ENCODE measurements around the gene ORMDL1. TPM values are rescaled to one million over a fixed set of nuclear protein-coding genes. Genes with fewer than 3 reads are reported as not detected.
A peak's percentile ranks its signal among the peaks of the same experiment; 100 is the strongest.

Gene ORMDL1
- total RNA-seq, 1 donor from 2014 or later: 63.7 TPM

DNA sequence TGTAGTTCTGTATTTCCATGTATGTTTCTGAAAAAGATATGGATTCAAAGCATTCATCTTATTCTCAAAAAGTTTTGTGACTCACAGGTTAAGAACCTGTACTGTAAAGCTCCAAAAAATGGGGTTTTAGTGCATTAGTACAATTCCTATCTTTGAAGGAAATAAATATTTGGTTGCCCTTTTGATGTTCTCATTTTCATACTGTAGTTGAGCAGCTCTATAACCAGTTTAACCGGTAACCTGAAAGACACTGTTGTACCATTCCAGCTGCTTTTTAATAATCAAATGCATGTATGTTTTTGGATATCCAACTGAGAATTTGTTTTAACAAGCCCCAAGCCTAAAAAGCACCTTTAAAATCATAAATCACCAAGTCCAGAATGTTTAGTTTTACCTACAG, 11.9 kb downstream of the ORMDL1 start:
- peaks cover 49% of the 10 kb centered on the region for H3K36me3 Mint-ChIP-seq (ENCODE audit: unreplicated experiment)
- H3K27me3 Mint-ChIP-seq (ENCODE audit: unreplicated experiment): no peaks in the 10 kb centered on the region
- TF ChIP-seq, protein P1, sequence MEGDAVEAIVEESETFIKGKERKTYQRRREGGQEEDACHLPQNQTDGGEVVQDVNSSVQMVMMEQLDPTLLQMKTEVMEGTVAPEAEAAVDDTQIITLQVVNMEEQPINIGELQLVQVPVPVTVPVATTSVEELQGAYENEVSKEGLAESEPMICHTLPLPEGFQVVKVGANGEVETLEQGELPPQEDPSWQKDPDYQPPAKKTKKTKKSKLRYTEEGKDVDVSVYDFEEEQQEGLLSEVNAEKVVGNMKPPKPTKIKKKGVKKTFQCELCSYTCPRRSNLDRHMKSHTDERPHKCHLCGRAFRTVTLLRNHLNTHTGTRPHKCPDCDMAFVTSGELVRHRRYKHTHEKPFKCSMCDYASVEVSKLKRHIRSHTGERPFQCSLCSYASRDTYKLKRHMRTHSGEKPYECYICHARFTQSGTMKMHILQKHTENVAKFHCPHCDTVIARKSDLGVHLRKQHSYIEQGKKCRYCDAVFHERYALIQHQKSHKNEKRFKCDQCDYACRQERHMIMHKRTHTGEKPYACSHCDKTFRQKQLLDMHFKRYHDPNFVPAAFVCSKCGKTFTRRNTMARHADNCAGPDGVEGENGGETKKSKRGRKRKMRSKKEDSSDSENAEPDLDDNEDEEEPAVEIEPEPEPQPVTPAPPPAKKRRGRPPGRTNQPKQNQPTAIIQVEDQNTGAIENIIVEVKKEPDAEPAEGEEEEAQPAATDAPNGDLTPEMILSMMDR (IDR thresholded peaks at IDR 0.05): no peak
- DNase-seq (ENCODE audit: extremely low spot score, unreplicated experiment): no peak
- H3K4me3 Mint-ChIP-seq (ENCODE audit: unreplicated experiment): no peak overlapping the region
- H3K4me1 Mint-ChIP-seq (ENCODE audit: unreplicated experiment): no peaks in the 10 kb centered on the region
- no peak overlapping the region for H3K27ac Mint-ChIP-seq (ENCODE audit: unreplicated experiment)
- no peaks in the 10 kb centered on the region for H3K9me3 Mint-ChIP-seq (ENCODE audit: unreplicated experiment)

DNA sequence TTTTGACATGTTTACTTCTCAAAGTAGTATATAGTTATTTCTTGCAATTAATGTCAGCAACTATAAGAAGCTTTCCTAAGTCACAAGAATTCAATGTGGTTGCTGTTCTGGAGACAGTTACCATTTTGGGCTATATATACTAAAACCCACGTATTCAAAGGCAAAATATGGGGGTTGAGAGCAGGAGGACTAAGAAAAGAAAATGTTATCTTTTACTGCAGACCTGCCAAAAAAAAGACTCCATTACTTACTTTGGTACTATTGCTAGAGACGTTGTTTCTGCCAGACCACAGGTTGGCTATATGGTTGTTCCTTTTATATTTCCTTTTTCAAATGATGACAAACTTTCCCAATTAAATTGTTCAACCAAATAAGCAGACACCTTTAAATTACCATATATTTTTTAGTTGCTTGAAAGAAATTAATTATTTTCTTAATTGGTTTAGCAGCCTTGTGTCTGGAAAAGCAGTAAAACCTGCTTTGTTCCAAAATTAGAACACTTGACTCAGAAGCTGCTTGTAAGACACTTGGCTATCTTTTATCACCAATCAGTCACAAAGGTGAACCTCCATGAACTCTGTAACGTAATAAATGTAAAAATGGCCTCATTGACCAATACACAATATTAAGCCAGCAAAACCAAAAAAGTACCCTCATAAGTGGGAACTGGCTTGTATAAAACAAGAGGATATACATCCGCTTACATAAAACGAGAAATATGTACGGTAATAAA, 13.4 kb downstream of the ORMDL1 start:
- H3K9me3 Mint-ChIP-seq (ENCODE audit: unreplicated experiment): no peaks in the 10 kb centered on the region
- DNase-seq (ENCODE audit: extremely low spot score, unreplicated experiment): no peak
- TF ChIP-seq, protein P1 (IDR thresholded peaks at IDR 0.05): no peak
- H3K4me1 Mint-ChIP-seq (ENCODE audit: unreplicated experiment): no peaks in the 10 kb centered on the region
- no peak overlapping the region for H3K27ac Mint-ChIP-seq (ENCODE audit: unreplicated experiment)
- H3K4me3 Mint-ChIP-seq (ENCODE audit: unreplicated experiment): no peak overlapping the region
- H3K27me3 Mint-ChIP-seq (ENCODE audit: unreplicated experiment): no peaks in the 10 kb centered on the region
- peaks cover 47% of the 10 kb centered on the region for H3K36me3 Mint-ChIP-seq (ENCODE audit: unreplicated experiment)

DNA sequence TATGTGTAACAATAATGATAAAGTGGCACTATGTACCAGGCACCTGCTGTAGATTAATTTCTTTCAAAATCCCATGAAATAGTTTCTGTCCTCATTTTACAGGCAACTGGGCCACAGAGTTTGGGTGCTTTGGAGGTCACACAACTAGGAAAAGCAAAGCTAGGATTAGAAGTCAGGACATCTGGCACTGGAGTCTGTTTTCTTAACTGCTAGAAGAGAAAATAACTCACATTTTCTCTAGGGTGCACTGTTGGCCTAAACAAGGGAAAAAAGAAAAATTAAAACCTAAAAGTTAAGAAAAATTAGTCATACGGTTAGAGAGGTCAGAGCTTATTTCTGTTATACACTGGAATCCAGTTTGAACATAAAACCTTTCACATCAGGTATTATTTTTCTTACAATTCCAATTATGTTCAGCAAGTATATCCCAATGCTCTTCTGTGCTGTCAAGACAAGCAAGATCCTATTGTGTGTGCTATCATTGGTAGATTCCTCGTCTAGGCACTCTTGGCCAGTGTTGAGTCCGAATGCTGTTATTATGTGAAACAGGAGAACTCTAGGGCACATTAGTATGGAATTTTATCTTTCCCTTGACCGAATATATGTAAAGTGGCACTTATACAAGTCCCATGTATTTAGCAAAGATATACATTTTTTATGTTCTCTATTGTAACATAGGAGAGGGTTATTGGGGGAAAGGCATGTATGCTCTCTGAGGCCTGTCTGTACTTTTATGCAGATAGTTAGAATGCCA, 20.1 kb downstream of the ORMDL1 start:
- H3K27me3 Mint-ChIP-seq (ENCODE audit: unreplicated experiment): no peaks in the 10 kb centered on the region
- no peak overlapping the region for H3K27ac Mint-ChIP-seq (ENCODE audit: unreplicated experiment)
- H3K4me3 Mint-ChIP-seq (ENCODE audit: unreplicated experiment): no peak overlapping the region
- TF ChIP-seq, protein P1 (IDR thresholded peaks at IDR 0.05): no peak
- peaks cover 15% of the 10 kb centered on the region for H3K36me3 Mint-ChIP-seq (ENCODE audit: unreplicated experiment)
- peaks cover 15% of the 10 kb centered on the region for H3K4me1 Mint-ChIP-seq (ENCODE audit: unreplicated experiment)
- H3K9me3 Mint-ChIP-seq (ENCODE audit: unreplicated experiment): no peaks in the 10 kb centered on the region
- DNase-seq (ENCODE audit: extremely low spot score, unreplicated experiment): no peak

DNA sequence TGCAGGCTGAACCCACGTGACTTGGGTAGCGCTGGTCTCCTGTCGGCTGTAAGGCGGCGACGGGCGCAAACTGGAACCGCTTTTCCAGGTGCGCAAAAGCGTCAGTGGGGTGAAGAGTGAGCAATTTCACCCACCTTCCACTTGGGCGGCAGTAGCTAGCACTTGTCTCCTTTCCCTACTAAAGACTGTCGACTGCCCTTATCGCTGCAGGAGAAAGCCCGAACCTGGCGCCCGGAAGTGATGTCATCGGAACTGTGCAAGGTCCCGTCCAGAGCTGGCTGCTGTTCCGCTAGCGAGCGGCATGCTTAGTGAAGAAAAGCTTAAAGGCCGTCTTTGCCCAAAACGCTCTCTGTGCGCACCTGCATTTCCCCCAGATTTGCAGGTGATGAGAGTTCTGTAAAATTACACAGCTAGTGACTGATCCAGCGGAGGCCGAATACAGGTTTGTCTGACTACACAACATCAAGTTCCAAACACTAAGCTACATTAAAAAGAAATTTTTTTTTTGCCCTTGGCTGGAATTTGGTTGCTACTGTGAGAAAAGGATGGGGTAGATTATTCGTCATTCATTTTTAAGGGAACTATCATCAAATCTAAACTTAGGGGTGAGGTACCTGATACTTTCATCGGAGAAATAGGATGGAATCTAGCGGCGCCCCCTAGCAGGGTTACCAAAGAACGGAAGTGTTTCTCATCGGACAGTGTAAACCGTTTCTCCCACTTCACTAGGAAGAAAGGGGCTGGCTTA, 21.4 kb downstream of the ORMDL1 start, which contains the start of gene OSGEPL1:
OSGEPL1 (minus strand) TSS at position 242 of the 748 bp plus-strand sequence. CDS start 1,152 bp downstream, outside the sequence.
- Mint-ChIP-seq H3K27me3 (ENCODE audit: unreplicated experiment) (no peaks in the 10 kb centered on the region), H3K36me3 (ENCODE audit: unreplicated experiment) (peaks cover 8% of the 10 kb centered on the region), H3K4me1 (ENCODE audit: unreplicated experiment) (peaks cover 15% of the 10 kb centered on the region), H3K4me3 (ENCODE audit: unreplicated experiment) (peak within 1 kb of the TSS; percentile 94), H3K9me3 (ENCODE audit: unreplicated experiment) (no peaks in the 10 kb centered on the region), H3K27ac (ENCODE audit: unreplicated experiment) (peak within 1 kb of the TSS; percentile 95)
- TF ChIP-seq, protein P1 (IDR thresholded peaks at IDR 0.05): peak; percentile 75
- peak; percentile 92 for DNase-seq (ENCODE audit: extremely low spot score, unreplicated experiment)

All from osteocyte (in vitro differentiated cells).